ENCODE data around the gene PLD2. TPM values are rescaled to one million over a fixed set of nuclear protein-coding genes. Genes with fewer than 3 reads are reported as not detected.

PLD2 gene
- total RNA-seq, 6 experiments from 2014 or later: 8.2 to 27.3 (median 10.8) TPM

DNA sequence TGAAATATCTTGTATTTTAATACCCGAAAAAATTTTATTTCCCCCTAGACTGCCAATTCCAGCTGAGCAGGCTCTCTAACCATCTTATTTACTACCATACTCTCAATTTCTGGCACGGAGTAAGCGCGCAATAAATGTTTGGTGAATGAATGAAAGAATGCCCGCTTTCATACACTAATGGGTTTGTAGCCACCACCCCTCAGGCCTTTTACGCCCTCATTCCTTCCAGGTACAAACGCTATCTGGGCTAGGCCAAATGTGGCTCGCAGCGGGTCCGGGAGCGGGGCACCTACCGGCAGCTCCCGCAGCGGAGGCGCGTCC lies 536 bp upstream of the PLD2 start:
- intact Hi-C loops (cut with DNase I): loop anchor here in 1 of 2 donors (5.0 kb wide), 1 partner anchor 76 kb away; no protein-coding TSS in a partner anchor
- peak overlapping the region; percentile 47 to 84 (median 76) for H3K4me3 ChIP-seq
- no peaks in the 10 kb centered on the region for H3K9me3 ChIP-seq
- no peak for TF ChIP-seq POLR2A (IDR thresholded peaks at IDR 0.05)
- TF ChIP-seq, protein P1, sequence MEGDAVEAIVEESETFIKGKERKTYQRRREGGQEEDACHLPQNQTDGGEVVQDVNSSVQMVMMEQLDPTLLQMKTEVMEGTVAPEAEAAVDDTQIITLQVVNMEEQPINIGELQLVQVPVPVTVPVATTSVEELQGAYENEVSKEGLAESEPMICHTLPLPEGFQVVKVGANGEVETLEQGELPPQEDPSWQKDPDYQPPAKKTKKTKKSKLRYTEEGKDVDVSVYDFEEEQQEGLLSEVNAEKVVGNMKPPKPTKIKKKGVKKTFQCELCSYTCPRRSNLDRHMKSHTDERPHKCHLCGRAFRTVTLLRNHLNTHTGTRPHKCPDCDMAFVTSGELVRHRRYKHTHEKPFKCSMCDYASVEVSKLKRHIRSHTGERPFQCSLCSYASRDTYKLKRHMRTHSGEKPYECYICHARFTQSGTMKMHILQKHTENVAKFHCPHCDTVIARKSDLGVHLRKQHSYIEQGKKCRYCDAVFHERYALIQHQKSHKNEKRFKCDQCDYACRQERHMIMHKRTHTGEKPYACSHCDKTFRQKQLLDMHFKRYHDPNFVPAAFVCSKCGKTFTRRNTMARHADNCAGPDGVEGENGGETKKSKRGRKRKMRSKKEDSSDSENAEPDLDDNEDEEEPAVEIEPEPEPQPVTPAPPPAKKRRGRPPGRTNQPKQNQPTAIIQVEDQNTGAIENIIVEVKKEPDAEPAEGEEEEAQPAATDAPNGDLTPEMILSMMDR (IDR thresholded peaks at IDR 0.05): no peak
- H3K27me3 ChIP-seq: no peaks in the 10 kb centered on the region
- DNase-seq (no peak), ATAC-seq (no peak)
- 0% methylated on average over 7 of the region's 16 CpGs for WGBS (ENCODE audit: insufficient coverage, low coverage, low lambda C conversion rate, missing lambda C conversion rate)
- no peaks in the 10 kb centered on the region for H3K36me3 ChIP-seq
- peak overlapping the region in 1 of 3 donors; percentile 66 for H3K27ac ChIP-seq
- peaks cover 0 to 12% (median 3%) of the 10 kb centered on the region in 4 donors for H3K4me1 ChIP-seq

DNA sequence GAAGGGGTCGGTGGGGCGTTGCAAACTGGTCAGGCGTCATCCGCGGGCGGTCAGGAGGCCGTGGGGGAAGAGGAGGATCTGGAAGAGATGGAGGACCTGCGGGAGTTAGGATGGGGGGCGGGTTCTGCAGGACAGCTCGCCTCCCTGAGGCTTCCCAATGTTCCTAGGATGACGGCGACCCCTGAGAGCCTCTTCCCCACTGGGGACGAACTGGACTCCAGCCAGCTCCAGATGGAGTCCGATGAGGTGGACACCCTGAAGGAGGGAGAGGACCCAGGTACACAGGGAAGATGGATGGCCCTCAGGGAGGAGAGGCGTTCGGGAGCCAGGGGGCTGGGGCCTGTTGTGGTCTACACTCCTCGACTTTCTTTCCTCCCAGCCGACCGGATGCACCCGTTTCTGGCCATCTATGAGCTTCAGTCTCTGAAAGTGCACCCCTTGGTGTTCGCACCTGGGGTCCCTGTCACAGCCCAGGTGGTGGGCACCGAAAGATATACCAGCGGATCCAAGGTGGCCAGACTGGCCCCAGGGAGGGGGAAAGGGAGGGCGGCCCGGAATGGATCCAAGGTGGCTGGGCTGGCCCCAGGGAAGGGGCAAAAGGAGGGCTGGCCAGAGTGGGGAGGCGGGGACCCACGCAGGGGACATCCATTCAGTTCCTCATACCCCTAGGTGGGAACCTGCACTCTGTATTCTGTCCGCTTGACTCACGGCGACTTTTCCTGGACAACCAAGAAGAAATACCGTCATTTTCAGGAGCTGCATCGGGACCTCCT lies 839 bp downstream of the PLD2 start:
- DNase-seq: no peak
- intact Hi-C loops (cut with DNase I): loop anchor here in 1 of 2 donors (5.0 kb wide), 1 partner anchor 75 kb away; no protein-coding TSS in a partner anchor

DNA sequence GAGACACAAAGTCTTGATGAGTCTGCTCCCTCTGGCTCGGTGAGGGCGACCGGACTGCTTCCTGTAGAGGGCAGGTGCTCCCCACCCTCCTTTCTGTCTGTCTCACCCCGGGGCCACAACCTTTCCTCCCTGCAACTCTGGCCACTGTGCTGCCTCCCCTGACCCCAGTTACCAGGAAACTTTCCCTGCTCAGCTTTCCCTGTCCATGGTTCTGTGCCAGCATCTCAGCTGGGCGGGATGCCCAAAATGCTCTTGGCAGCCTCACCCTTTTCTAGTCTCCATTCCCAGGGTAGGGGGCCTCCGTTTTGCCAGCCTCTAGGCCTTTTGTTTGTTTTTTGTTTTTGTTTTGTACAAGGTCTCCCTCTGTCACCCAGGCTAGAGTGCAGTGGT lies 1.4 kb downstream of the PLD2 start:
- 31% methylated on average over 2 of the region's 6 CpGs for WGBS (ENCODE audit: insufficient coverage, low coverage, low lambda C conversion rate, missing lambda C conversion rate)
- intact Hi-C loops (cut with DNase I): loop anchor here in 1 of 2 donors (5.0 kb wide), 1 partner anchor 74 kb away; no protein-coding TSS in a partner anchor
- DNase-seq: peak; percentile 82 to 90 (median 90)
- H3K36me3 ChIP-seq: no peaks in the 10 kb centered on the region
- H3K27me3 ChIP-seq: no peaks in the 10 kb centered on the region
- peak; percentile 81 to 86 (median 83) for ATAC-seq
- peak overlapping the region in 1 of 3 donors; percentile 7 for H3K27ac ChIP-seq
- H3K4me3 ChIP-seq: peak overlapping the region in 2 of 3 donors; percentile 76 to 84
- peaks cover 0 to 12% (median 3%) of the 10 kb centered on the region in 4 donors for H3K4me1 ChIP-seq
- no peak for TF ChIP-seq POLR2A (IDR thresholded peaks at IDR 0.05)
- TF ChIP-seq, protein P1 (IDR thresholded peaks at IDR 0.05): peak; percentile 7 to 44 (median 16)
- no peaks in the 10 kb centered on the region for H3K9me3 ChIP-seq

More for the DNA sequence above, 839 bp downstream of the PLD2 start:
- H3K4me3 ChIP-seq: peak overlapping the region; percentile 65 to 84 (median 76)
- no peaks in the 10 kb centered on the region for H3K9me3 ChIP-seq
- WGBS (ENCODE audit: insufficient coverage, low coverage, low lambda C conversion rate, missing lambda C conversion rate): 3% methylated on average over 13 of the region's 32 CpGs
- H3K27ac ChIP-seq: peak overlapping the region in 1 of 3 donors; percentile 7
- ATAC-seq: peak; percentile 1 to 11 (median 3)
- no peaks in the 10 kb centered on the region for H3K27me3 ChIP-seq
- no peak for TF ChIP-seq POLR2A (IDR thresholded peaks at IDR 0.05)
- TF ChIP-seq, protein P1 (IDR thresholded peaks at IDR 0.05): no peak
- no peaks in the 10 kb centered on the region for H3K36me3 ChIP-seq
- peaks cover 0 to 12% (median 3%) of the 10 kb centered on the region in 4 donors for H3K4me1 ChIP-seq

DNA sequence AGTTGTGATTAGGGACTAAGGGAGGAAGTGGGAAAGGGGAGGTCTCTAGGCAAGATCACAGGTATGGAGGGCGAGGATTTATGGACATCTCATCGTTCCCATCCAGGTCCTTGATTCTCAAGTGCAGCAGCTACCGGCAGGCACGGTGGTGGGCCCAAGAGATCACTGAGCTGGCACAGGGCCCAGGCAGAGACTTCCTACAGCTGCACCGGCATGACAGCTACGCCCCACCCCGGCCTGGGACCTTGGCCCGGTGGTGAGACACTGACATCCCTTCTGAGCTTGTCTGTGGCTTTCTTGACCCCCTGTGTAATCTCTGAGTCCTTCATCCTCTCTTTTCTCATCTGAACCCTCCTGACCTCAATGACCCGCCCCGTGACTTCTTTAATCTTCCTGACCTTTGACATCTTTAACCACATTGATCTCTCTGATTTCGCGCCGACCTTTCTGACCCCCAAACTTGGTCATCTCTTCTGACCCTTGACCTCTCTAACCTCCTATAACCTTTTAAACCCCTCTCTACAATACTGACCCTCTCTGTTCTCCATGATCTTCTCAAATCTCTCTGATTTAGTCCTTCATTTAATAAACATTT lies 3.8 kb downstream of the PLD2 start:
- WGBS (ENCODE audit: insufficient coverage, low coverage, low lambda C conversion rate, missing lambda C conversion rate): 35% methylated on average over 10 of the region's 13 CpGs
- H3K36me3 ChIP-seq: peaks cover 0 to 4% (median 0%) of the 10 kb centered on the region in 4 donors
- peaks cover 0 to 12% (median 3%) of the 10 kb centered on the region in 4 donors for H3K4me1 ChIP-seq
- no peak overlapping the region for H3K27ac ChIP-seq
- H3K27me3 ChIP-seq: no peaks in the 10 kb centered on the region
- DNase-seq (peak in 1 of 3 donors; percentile 36), ATAC-seq (no peak)
- no peak overlapping the region for H3K4me3 ChIP-seq
- intact Hi-C loops (cut with DNase I): no loop called here
- no peaks in the 10 kb centered on the region for H3K9me3 ChIP-seq
- no peak for TF ChIP-seq POLR2A (IDR thresholded peaks at IDR 0.05)

DNA sequence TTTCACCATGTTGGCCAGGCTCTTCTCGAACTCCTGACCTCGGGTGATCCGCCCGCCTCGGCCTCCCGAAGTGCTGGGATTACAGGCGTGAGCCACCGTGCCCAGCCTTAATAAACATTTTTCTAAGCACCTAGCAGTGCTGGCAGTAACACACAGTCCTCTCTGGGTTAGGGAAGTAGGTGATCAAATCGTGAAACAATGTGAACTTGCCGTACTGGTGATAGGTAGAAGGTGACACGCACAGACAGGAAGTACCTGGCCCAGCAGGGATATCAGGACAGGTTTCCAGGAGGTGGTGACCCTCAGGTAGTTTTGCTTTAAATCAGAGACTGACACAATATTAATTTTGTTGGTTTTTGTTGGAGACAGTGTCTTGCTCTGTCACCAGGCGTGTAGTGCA lies 4.5 kb downstream of the PLD2 start:
- Histone ChIP-seq H3K4me3 (no peak overlapping the region), H3K4me1 (peaks cover 0 to 8% (median 3%) of the 10 kb centered on the region in 4 donors), H3K27ac (no peak overlapping the region), H3K36me3 (peaks cover 0 to 4% (median 0%) of the 10 kb centered on the region in 4 donors), H3K9me3 (no peaks in the 10 kb centered on the region), H3K27me3 (no peaks in the 10 kb centered on the region)
- intact Hi-C loops (cut with DNase I): no loop called here
- ATAC-seq (no peak), DNase-seq (no peak)
- TF ChIP-seq, protein P1 (IDR thresholded peaks at IDR 0.05): no peak
- TF ChIP-seq POLR2A (IDR thresholded peaks at IDR 0.05): no peak
- WGBS (ENCODE audit: insufficient coverage, low coverage, low lambda C conversion rate, missing lambda C conversion rate): 82% methylated on average over 3 of the region's 12 CpGs

Measured in right lobe of liver (tissue), 6 donors.